ENCODE results near the gene GNB2. TPM values are rescaled to one million over a fixed set of nuclear protein-coding genes. Genes with fewer than 3 reads are reported as not detected.

GNB2 gene
- total and polyA plus RNA-seq, 2 of the 13 experiments (the other 11 are each of a cell fraction or from before 2014, with no cell fraction given), result 48.3 to 67.1 TPM

GRCh38 chr7:100705753-100706671, 32.5 kb downstream of the GNB2 start, which contains the start of gene POP7 (continued):
- TF ChIP-seq RFX5 (IDR thresholded peaks at IDR 0.05; ENCODE audit: low read depth, low read length) (no peak), JUND (CRISPR knock-in tag; IDR thresholded peaks at IDR 0.05) (no peak), ZFP91 (CRISPR knock-in tag; IDR thresholded peaks at IDR 0.05; ENCODE audit: borderline replicate concordance) (peak; percentile 88), BATF2 (CRISPR knock-in tag; IDR thresholded peaks at IDR 0.05) (no peak), ZNF598 (CRISPR knock-in tag; IDR thresholded peaks at IDR 0.05; ENCODE audit: borderline replicate concordance) (no peak; the same call in 1 of the 2 replicates), ZC3H4 (CRISPR knock-in tag; IDR thresholded peaks at IDR 0.05; ENCODE audit: borderline replicate concordance) (no peak), ZSCAN20 (CRISPR knock-in tag; IDR thresholded peaks at IDR 0.05; ENCODE audit: borderline replicate concordance) (no peak), ZNF850 (CRISPR knock-in tag; conservative IDR thresholded peaks at IDR 0.05) (peak; percentile 60; the same call in 1 of the 2 replicates), LBX2 (CRISPR knock-in tag; IDR thresholded peaks at IDR 0.05; ENCODE audit: borderline replicate concordance) (no peak), ZNF691 (CRISPR knock-in tag; IDR thresholded peaks at IDR 0.05; ENCODE audit: borderline replicate concordance, low read depth) (peak; percentile 29; the same call in 1 of the 2 replicates), XRCC5 (optimal IDR thresholded peaks at IDR 0.05; ENCODE audit: low read length) (no peak), ISL2 (CRISPR knock-in tag; IDR thresholded peaks at IDR 0.05) (peak; percentile 4; the same call in 1 of the 2 replicates), REXO4 (CRISPR knock-in tag; IDR thresholded peaks at IDR 0.05; ENCODE audit: borderline replicate concordance) (no peak), SPEN (CRISPR knock-in tag; IDR thresholded peaks at IDR 0.05; ENCODE audit: low read depth) (peak; percentile 98), ZNF501 (CRISPR knock-in tag; IDR thresholded peaks at IDR 0.05) (peak; percentile 94), FOXO1 (CRISPR knock-in tag; IDR thresholded peaks at IDR 0.05) (no peak; the same call in 1 of the 2 replicates), RFX1 (IDR thresholded peaks at IDR 0.05) (no peak), HHEX (CRISPR knock-in tag; IDR thresholded peaks at IDR 0.05) (0 out of 2 replicates have a peak, but pooled peaks have one; percentile 15), PAF1 (CRISPR knock-in tag; IDR thresholded peaks at IDR 0.05) (no peak), U2AF2 (IDR thresholded peaks at IDR 0.05; ENCODE audit: low read depth, low read length) (no peak), HDAC1 (CRISPR knock-in tag; IDR thresholded peaks at IDR 0.05) (peak; percentile 92), TSC22D2 (CRISPR knock-in tag; IDR thresholded peaks at IDR 0.05; ENCODE audit: borderline replicate concordance) (no peak), DRAP1 (CRISPR knock-in tag; IDR thresholded peaks at IDR 0.05) (peak; percentile 84), TOE1 (CRISPR knock-in tag; IDR thresholded peaks at IDR 0.05) (no peak)
